Measurements from ENCODE around the gene NELFE.

- no peak for TF ChIP-seq POLR2A (IDR thresholded peaks at IDR 0.05)
- TF ChIP-seq, protein P1, sequence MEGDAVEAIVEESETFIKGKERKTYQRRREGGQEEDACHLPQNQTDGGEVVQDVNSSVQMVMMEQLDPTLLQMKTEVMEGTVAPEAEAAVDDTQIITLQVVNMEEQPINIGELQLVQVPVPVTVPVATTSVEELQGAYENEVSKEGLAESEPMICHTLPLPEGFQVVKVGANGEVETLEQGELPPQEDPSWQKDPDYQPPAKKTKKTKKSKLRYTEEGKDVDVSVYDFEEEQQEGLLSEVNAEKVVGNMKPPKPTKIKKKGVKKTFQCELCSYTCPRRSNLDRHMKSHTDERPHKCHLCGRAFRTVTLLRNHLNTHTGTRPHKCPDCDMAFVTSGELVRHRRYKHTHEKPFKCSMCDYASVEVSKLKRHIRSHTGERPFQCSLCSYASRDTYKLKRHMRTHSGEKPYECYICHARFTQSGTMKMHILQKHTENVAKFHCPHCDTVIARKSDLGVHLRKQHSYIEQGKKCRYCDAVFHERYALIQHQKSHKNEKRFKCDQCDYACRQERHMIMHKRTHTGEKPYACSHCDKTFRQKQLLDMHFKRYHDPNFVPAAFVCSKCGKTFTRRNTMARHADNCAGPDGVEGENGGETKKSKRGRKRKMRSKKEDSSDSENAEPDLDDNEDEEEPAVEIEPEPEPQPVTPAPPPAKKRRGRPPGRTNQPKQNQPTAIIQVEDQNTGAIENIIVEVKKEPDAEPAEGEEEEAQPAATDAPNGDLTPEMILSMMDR (IDR thresholded peaks at IDR 0.05) = no peak
These were observed 39.0 kb downstream of the NELFE start for GRCh38 chr6:31919624-31920303.
